GM12878 (cell line): Measurements from ENCODE around the gene MOGAT3. TPM values are rescaled to one million over a fixed set of nuclear protein-coding genes. Genes with fewer than 3 reads are reported as not detected.

Source experiments
- ATAC-seq: fragments of 200-7000 bp; cut with Tn5 transposase; 3 replicates; pipeline ENCODE4 v1.9.1; 2020; ENCODE audit warnings: mild to moderate bottlenecking, moderate library complexity
- BruUV-seq: library from RNA; stranded (reverse); fragments of 400-500 nt; replicated peaks from 2 replicates; lab custom pipeline; 2021; lab: Mats Ljungman, UMichigan
- CTCF ChIA-PET: fragments of 300-600 bp; sonication (Branson Sonifier 250); formaldehyde crosslinking; extraction: SDS; loops from one replicate; lab custom pipeline; 2021; ENCODE audit warnings: inconsistent platforms; lab: Yijun Ruan, JAX
- POLR2A ChIA-PET: fragments of 350-600 bp; formaldehyde crosslinking; extraction: SDS; loops from one replicate; lab custom pipeline; 2021; ENCODE audit warnings: inconsistent platforms; lab: Charles Lee
- RAD21 ChIA-PET: fragments of 300-600 bp; sonication (Branson Sonifier 250); formaldehyde crosslinking; loops from one replicate; lab custom pipeline; 2023; ENCODE audit warnings: antibody characterized with exemption; ENCODE audit not compliant: unreplicated experiment; lab: Charles Lee
- SMC1A ChIA-PET: fragments of 300-600 bp; sonication (Branson Sonifier 250); formaldehyde crosslinking; loops from one replicate; lab custom pipeline; 2023; ENCODE audit not compliant: unreplicated experiment, uncharacterized antibody; lab: Charles Lee
- DNase-seq: peaks from one replicate; pipeline ENCODE4 v3.0.0-alpha.2; 2011; ENCODE audit warnings: low read depth, low spot score
- FAIRE-seq: peaks from 3 replicates; lab custom pipeline; 2011; peaks lifted over from hg19 to GRCh38; lab: Jason Lieb, UNC
- H2AFZ ChIP-seq: 2 replicates; pipeline ENCODE4 v1.6.0; 2011; ENCODE audit warnings: low read depth, low read length, control low read depth; ENCODE audit not compliant: control insufficient read depth
- H3K27ac ChIP-seq: 2 replicates; pipeline ENCODE4 v1.5.1; 2011; ENCODE audit warnings: control low read depth; ENCODE audit not compliant: control insufficient read depth, insufficient read depth
- H3K27me3 ChIP-seq, 2 experiments: replicated peaks in 1 of 2; 2 replicates each; pipeline versions ENCODE4 v1.6.0 to v1.6.1; 2011; ENCODE audit warnings: low read length in 1 of 2; ENCODE audit not compliant: control insufficient read depth in 2 of 2, insufficient read depth in 2 of 2
- H3K36me3 ChIP-seq, 2 experiments: 2 replicates each; pipeline ENCODE4 v1.5.1; 2011; ENCODE audit warnings: low read length in 1 of 2; ENCODE audit not compliant: control insufficient read depth in 2 of 2, insufficient read depth in 2 of 2
- H3K4me1 ChIP-seq: 2 replicates; pipeline ENCODE4 v1.6.1; 2011; ENCODE audit warnings: mild to moderate bottlenecking, low read length, moderate library complexity, mixed read lengths; ENCODE audit not compliant: control insufficient read depth, insufficient read depth
- H3K4me2 ChIP-seq: 2 replicates; pipeline ENCODE4 v1.6.0; 2011; ENCODE audit warnings: control low read depth; ENCODE audit not compliant: control insufficient read depth, insufficient read depth
- H3K4me3 ChIP-seq: fragments of 200-600 bp; sonication (generic); 2 replicates; pipeline ENCODE4 v1.5.1; 2016
- H3K79me2 ChIP-seq: 2 replicates; pipeline ENCODE4 v1.6.0; 2011; ENCODE audit warnings: low read length; ENCODE audit not compliant: control insufficient read depth, insufficient read depth
- H3K9ac ChIP-seq: 2 replicates; pipeline ENCODE4 v1.8.0; 2011; ENCODE audit warnings: low read length, control low read depth, mixed read lengths; ENCODE audit not compliant: control insufficient read depth, insufficient read depth
- H3K9me3 ChIP-seq: replicated peaks from 3 replicates; pipeline ENCODE4 v1.5.1; 2011; ENCODE audit warnings: mild to moderate bottlenecking, low read length; ENCODE audit not compliant: control insufficient read depth, insufficient read depth
- H4K20me1 ChIP-seq: 2 replicates; pipeline ENCODE4 v1.6.0; 2011; ENCODE audit not compliant: control insufficient read depth, insufficient read depth
- BHLHE40 ChIP-seq, 2 experiments: fragments of 450-650 bp in 1 of 2; IDR thresholded peaks; 2 replicates each; pipeline ENCODE4 v1.6.1; 2011 to 2017; ENCODE audit warnings: low read depth in 2 of 2, borderline replicate concordance in 1 of 2, improper control_type of control experiment in 1 of 2, low read length in 1 of 2, mild to moderate bottlenecking in 1 of 2
- E2F4 ChIP-seq: IDR thresholded peaks from 2 replicates; pipeline ENCODE4 v1.6.1; 2012; ENCODE audit warnings: low read depth, low read length, improper control_type of control experiment
- FOXM1 ChIP-seq: IDR thresholded peaks from 2 replicates; pipeline ENCODE4 v1.6.1; 2012; ENCODE audit warnings: low read depth, mild to moderate bottlenecking, inconsistent platforms, low read length, moderate library complexity
- JUNB ChIP-seq: IDR thresholded peaks from 2 replicates; pipeline ENCODE4 v1.6.1; 2016; ENCODE audit warnings: antibody characterized with exemption, mild to moderate bottlenecking
- SMC3 ChIP-seq: IDR thresholded peaks from 2 replicates; pipeline ENCODE4 v1.6.1; 2011; ENCODE audit warnings: low read length, improper control_type of control experiment, borderline replicate concordance
- WGBS: methylation state at CpG from one replicate; pipeline ENCODE4 v1.1.6; 2016; ENCODE audit warnings: low lambda C conversion rate; ENCODE audit not compliant: insufficient replicate concordance, insufficient coverage; ENCODE audit errors: missing lambda C conversion rate; 5-methylcytosine and 5-hydroxymethylcytosine counted together
- in situ Hi-C: fragments of 300-500 bp; cut with MboI; formaldehyde crosslinking; loops from 9 replicates; pipeline ENCODE4 v1.14.3; 2018; ENCODE audit warnings: mixed read lengths
- intact Hi-C: fragments of 100-400 bp; cut with micrococcal nuclease; formaldehyde crosslinking; loops from one replicate; pipeline ENCODE4 v1.14.2; 2022; ENCODE audit not compliant: unreplicated experiment
- polyA plus RNA-seq, 11 experiments: library from polyadenylated mRNA; depleted of rRNA in 4 of 11; unstranded in 6 of 11; stranded (reverse) in 5 of 11; fragments of >200 nt; fragmentation: Nextera tagmentation in 4 of 11; fragmentation: Illumina TruSeq in 1 of 11; extraction: Ambion mirVana in 4 of 11; extraction: Trizol in 1 of 11; gene quantifications; 1 replicate in 1 of 11; 2 replicates in 10 of 11; pipeline versions ENCODE4 v1.2.1 to v1.2.3, GENCODE V29; 2011 to 2016; ENCODE audit warnings: inconsistent platforms in 2 of 11, missing spikeins in 2 of 11, low read depth in 1 of 11
- total RNA-seq, 4 experiments: library from RNA; depleted of rRNA in 3 of 4; stranded (reverse); fragments of >200 nt in 3 of 4; fragmentation: Illumina TruSeq in 1 of 4; extraction: Trizol in 1 of 4; gene quantifications; 2 replicates each; pipeline versions ENCODE4 v1.2.1 to v1.2.3, GENCODE V29; 2013 to 2021

MOGAT3 gene
- total and polyA plus RNA-seq, 10 of the 15 experiments (the other 5 are each of a cell fraction or from before 2014, with no cell fraction given) = 0.11 TPM; not detected in 9

- in situ Hi-C loops = no loop called here
- Histone ChIP-seq H3K4me3 (no peak overlapping the region), H3K9ac (no peak overlapping the region), H3K4me2 (no peak overlapping the region), H3K79me2 (no peaks in the 10 kb centered on the region), H3K4me1 (peaks cover 11% of the 10 kb centered on the region), H3K27ac (no peak overlapping the region), H3K27me3 (peaks cover 30 to 36% of the 10 kb centered on the region in 2 experiments), H2AFZ (no peak overlapping the region), H3K36me3 (no peaks in the 10 kb centered on the region), H4K20me1 (no peaks in the 10 kb centered on the region), H3K9me3 (no peaks in the 10 kb centered on the region; the same call in 2 of the 3 replicates)
- intact Hi-C loops = no loop called here
- ATAC-seq (no peak), DNase-seq (no peak), FAIRE-seq (no peak)
- no TSS peak for BruUV-seq
- WGBS = 0% methylated on average over 12 of the region's 19 CpGs
- ChIA-PET RAD21 (interaction anchor here (2.5 kb wide), 1 partner anchor 24 kb away, joined by 32 read pairs; no protein-coding TSS in a partner anchor), CTCF (interaction anchor here (1.0 to 6.1 kb wide), 2 partner anchors 10 to 26 kb away, joined by 4 to 80 read pairs; no protein-coding TSS in a partner anchor), POLR2A (no interaction called here), SMC1A (no interaction called here)
- TF ChIP-seq FOXM1 (no peak), SMC3 (no peak), E2F4 (no peak), JUNB (no peak), BHLHE40 (IDR thresholded peaks at IDR 0.05; ENCODE audit: borderline replicate concordance in 1 of 2, low read depth in 2 of 2, low read length in 1 of 2) (peak in 1 of 2 experiments; percentile 34; a peak in 1 of 4 replicates)
These were observed 33.8 kb downstream of the MOGAT3 start for GRCh38 chr7:101166909-101167644.
